Skin of body (tissue), 2 donors: ENCODE data around the gene PRMT3. TPM values are rescaled to one million over a fixed set of nuclear protein-coding genes. Genes with fewer than 3 reads are reported as not detected.
"Not testable (repeated sequence)": the region's sequence is repeated elsewhere in the genome, so short reads cannot be mapped to it uniquely, and the experiment has no call there.

ENCODE experiments used
- DNase-seq: peaks from one replicate; lab custom pipeline; 2025; lab: John Stamatoyannopoulos, UW
- total RNA-seq: library from RNA; depleted of rRNA; stranded (reverse); fragments of >200 nt; gene quantifications from one replicate; pipeline ENCODE4 v1.2.3, GENCODE V29; 2014

The PRMT3 gene
- total RNA-seq, 1 donor from 2014 or later = 19.6 TPM

DNA sequence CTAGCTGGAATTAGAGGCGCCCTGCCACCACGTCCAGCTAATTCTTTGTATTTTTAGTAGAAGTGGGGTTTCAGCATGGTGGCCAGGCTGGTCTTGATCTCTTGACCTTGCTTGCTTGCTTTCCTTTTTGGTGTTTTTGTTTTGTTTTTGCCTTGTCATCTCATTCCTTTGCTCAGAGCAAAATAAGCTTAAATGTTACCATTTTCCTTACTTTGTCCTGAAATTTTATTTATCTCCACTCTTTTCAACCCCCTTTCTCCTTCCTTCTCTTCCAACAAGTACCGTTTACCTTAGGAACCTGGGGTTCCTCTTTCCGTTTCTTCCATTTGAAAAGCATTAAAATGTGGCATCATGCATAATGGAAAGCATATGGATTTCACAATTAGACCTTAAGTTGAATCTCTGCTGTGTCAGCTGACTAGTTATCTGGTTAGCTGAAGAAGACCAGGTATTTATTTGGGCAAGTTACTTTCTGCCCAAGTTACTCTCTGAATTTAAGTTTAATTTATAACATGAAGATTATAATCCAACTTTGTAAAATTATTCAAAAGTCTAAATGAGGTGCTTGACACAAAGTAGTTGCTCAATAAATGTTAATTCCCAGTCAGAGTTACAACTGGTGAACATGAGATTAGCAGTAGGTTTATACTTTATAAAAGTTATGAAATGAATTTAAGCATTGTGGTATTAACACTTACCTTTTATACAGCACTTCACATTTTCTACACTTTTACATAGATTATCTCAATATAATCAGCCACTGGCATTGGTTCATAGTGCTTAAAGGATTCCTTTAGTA, 69.7 kb downstream of the PRMT3 start:
- DNase-seq = no peak

DNA sequence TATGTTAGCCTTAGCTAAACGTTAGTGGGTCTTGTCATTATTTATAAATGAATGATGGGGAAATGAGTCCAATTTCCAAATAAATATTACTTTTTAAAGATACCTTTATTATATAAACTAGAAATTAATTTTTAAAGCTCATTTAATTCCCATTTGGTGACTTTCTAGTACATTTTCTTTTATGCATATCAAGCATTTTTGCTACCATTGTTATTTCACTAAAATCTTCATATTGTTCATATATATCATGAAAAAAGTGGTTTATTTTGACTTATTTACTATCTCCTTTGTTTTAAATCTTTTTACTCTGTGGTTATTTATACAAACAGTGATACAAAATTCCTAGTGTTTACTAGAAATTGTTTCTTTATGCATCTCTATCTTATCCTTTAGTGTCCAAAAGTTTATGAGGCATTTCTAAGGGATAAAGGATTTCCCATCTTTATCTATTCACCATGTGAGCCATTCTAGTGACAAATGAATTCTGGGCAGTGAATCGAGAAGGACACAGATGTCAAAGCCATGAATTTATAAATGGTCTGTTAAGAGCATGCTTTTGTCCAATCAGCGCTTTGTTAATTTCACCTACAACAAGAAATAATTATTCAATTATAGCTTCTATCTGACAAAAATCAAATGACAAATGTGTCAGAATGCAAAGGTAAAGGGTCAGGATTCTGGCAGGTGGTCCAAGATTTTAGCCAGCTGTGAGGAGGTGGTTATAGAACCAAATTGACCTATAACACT, 70.6 kb downstream of the PRMT3 start:
- no peak for DNase-seq

DNA sequence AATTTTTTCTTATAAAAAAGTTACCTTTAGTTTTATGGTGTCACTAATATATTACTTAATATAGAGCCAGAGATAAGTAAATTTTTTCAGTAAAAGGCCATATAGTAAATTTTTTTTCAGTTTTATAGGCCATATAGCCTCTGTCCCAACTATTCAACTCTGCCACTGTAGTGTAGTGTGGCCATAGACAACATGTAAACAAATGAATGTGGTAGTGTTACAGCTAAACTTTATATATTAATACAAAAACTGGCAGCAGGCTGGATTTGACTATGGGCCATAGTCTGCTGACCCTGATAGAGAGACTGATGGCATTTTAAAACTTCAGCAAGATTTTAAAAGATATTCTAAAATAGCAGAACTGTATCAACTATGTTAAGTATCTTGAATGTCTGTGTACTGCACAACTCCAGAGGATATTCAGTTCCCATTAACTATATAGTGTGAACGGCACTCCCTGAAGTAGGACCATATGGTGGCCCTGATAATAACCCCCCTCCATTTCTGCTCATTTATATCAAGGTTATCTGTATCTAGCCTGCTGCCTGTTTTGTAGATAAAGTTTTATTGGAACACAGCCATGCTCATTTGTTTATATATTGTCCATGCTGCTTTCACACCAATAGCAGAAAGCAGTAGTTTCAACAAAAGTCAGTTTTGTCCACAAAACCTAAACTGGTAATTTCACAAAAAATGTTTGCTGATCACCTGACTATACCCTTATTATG, 71.6 kb downstream of the PRMT3 start:
- DNase-seq = no peak

DNA sequence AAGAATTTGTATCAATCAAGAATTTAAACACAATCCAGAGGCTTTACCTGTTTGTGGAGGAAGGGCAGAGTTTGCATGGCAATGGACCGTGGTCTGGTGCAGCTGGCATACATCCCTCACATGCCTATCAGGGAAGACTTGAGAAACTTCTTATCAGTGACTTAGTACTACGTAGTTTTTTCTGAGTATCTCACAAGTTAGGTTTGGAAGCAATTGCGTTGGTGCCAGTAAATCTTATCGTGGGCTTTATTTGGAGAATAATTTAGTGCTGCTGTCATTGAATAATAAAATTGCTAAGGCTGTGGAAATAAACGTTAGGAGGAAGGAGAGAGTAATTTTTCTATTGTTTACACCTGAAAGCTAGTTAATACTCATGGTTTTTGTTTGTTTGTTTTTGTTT, 72.3 kb downstream of the PRMT3 start:
- DNase-seq = no peak

DNA sequence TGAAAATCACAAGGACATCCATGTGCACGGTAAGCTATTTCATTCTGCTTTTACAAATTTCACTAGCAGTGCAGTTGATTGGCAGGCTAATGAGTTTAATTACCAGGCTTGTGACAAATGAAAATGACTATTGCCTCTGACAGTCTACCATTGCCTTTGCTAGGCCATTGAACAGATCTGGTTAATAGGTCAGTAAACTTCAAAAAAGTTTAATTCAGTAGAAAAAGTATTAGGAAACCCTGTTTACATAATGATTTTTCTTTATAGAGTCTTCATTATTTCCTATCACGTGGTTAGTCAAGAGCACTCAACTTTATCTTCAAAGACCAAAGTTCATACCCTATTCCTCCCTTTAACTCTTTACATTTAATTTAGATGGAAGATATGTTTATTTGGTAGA, 77.0 kb downstream of the PRMT3 start:
- no peak for DNase-seq

DNA sequence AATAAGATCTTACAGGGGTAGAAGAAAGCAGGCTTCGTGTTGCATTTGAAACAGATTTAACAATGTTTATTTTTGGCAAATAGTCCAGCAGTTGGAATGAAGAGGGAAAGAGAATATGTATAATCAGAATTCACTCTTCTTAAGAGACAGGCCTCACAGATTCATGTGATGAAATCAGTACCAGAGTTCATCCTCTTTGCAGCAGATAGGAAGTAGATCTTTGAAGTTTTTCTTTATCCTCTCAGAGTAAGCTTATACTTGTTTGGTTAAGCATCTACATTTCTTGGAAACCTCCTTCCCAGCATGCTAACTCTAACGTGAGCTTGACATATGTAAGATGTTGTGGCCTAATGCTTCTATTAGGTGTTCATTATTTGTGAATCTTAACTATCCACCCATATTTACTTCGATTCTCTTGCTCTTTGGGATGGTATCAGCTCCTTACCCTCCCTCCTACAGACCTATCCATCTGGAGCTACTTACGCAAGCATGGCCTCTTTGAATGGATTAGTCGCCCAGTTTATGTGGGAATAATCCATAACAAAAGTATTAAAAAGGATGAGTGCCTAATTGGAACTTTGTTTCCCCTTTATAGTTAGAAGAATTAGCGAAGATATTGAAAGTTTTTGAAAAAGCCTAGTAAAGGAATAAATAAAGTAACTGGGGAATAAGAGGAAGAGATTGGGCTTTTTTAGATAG, 80.1 kb downstream of the PRMT3 start:
- DNase-seq = no peak

DNA sequence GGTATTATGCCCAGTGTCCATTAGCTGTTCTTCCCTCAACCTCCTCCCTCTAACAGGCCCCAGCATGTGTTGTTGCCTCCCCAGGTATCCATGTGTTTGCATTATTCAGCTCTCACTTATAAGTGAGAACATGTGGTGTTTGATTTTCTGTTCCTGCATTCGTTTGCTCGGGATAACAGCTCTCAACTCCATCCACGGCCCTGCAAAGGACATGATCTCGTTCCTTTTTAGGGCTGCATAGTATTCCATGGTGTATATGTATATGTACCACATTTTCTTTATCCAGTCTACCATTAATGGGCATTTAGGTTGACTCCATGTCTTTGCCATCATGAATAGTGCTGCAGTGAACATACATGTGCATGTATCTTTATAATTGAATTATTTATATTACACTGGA, 82.8 kb downstream of the PRMT3 start:
- no peak for DNase-seq

DNA sequence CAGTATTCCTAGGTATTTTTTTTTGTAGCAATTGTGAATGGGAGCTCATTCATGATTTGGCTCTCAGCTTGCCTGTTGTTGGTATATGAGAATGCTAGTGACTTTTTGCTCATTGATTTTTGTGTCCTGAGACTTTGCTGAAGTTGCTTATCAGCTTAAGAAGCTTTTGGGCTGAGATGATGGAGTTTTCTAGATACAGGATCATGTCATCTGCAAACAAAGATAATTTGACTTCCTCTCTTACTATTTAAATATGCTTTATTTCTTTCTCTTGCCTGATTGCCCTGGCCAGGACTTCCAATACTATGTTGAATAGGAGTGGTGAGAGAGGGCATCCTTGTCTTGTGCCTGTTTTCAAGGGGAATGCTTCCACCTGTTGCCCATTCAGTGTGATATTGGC, 84.4 kb downstream of the PRMT3 start:
- not testable (repeated sequence) for DNase-seq

DNA sequence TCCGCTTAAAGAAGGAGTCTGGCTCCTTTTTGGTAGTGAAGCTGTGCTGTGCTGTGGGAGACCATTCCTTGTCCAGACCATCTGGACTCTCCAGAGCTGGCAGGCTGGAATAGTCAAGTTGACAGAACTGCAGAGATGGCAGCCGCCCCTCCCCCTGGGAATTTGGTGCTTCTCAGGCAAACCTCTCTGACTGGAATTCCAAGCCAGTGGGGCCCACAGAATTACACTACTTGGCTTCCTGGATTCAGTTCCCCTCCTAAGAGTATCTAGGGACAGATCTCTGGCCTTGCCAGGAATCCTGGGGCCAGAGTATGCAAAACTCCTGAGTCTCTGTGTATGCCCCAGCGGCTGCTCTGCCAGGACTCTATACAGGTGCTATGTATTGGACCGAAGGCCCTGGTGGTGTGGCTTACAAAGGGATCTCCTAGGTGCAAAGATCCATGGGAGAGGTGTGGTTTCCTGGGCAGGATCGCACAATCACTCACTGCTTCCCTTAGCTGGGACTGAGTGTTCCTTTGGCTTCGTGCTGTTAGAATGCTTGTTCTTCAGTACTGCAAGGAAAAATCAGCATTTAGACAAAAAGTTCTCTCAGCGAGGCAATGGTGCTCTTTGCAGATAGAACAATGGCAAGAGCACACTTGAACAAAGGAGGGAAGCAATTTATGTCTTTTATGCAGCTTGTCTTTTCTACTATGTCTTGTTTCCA, 86.8 kb downstream of the PRMT3 start:
- no peak for DNase-seq

DNA sequence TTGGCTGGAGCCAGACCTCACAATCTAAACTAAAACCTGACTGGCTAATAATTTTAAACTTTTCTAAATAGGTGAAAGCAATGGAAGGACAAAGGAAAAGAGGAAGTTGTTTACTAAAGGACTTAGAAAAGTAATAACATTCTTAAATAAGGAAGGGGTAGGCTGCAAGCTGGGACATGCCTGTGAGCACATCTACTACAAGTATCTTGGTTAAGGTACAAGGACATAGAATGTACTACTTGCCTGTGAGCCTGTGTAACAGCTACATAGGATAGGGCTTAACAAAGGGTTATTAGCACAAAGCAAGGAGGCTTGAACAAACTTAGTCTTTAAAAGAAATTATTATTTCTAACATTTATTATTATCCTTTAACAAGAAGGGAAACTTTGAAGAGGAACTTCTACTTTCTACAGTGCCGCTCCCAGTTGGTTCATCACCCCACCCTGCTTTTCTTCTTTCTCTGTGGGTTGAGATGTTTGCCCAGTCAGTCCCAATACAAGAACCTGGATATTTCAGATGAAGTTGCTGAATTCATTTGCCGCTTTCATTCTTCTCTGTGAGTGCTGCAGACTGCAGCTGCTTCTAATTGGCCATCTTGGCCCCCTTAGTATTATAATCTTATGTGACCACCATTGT, 87.5 kb downstream of the PRMT3 start:
- DNase-seq = no peak

DNA sequence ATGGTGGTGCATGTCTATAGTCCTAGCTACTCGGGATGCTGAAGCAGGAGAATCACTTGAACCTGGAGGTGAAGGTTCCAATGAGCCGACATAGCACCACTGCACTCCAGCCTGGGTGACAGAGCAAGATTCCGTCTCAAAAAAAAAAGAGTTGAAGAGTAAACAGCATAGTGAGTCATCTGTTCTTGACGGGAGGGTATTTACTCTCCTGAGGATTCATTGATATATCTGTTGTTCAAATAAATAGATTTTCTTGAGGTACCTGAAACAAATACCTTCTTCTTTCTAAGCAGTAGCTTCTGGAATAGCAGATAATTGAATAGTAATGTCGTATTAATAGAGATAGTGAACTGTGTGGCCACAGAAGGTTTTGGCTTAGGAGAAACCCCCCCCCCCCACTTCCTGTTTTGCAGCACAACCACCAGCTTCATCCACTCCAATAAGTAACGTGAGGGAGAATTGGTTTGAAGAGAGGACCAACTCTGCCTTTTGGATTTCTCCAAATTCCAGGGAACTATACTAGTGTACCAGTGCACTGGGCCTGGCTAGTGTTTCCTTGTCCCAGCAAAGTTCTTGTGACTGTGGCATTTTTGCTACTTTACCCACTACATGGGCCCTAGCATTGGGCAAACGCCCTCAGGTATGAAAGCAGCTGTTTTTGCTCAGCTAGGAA, 90.0 kb downstream of the PRMT3 start:
- DNase-seq = no peak

DNA sequence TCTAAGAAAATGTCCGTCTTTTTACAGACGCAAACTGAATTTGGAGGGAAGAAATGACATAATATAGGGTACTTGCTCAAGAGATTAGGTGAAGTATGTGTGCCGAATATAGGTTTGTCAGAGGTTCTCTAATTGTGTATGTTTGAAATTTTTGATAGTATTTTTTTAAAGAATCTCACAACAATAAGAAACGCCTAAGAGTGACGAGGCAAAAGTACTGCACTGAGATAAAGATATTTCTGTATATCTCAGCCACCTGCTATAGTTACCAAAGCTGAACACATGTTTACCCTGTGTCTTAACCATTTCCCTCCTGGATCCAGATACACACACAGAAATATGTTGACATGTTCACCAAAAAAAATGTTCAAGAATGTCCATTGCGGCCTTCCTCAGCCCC, 92.0 kb downstream of the PRMT3 start:
- DNase-seq = no peak

DNA sequence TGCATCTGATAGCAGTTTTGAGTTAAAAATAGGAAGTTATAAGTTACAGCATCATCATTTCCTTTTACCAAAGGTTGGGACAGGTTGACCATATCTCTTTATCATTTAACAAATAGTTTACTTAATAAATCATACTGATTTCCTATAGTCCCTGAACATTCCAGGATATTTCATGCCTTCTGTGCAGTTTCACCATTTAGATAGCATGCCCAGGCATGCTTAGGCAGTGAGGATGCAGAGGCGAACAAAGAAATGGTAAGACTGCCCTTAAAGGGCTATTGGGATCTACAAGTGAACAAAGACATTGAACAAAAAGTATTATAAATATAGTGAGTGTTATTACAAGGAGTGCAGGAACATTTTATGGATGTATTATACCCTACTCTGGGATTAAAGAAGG, 96.4 kb downstream of the PRMT3 start:
- DNase-seq = no peak

DNA sequence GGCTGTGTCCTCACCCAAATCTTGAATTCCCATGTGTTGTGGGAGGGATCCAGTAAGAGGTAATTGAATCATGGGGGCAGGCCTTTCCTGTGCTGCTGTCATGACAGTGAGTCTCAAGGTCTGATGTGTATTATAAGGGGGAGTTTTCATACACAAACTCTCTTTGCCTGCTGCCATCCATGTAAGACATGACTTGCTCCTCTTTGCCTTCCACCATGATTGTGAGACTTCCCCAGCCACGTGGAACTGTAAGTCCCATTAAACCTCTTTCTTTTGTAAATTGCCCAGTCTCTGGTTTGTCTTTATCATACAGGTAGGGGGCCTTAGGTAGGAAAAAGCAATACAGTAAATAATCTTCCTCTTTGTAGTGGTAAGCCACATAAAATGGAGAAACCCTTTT, 96.9 kb downstream of the PRMT3 start:
- not testable (repeated sequence) for DNase-seq

DNA sequence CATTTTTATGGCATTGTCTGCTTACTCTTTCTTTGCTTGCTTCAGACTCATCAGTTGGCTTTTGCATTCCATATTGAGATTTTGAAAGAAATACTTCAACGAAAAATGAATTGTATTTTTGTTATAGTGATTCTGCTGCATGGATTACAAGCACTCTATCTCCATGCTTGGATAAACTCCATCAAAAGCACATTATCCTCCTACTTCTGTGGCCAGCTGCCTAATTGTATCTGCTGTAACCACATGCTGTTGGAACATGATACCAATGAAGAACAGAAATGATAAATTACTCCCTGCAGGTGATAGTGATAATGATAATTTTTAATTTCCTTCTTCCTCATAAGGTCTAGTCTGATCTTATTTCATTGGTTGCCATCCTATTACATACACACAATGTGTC, 100.8 kb downstream of the PRMT3 start:
- DNase-seq = no peak

DNA sequence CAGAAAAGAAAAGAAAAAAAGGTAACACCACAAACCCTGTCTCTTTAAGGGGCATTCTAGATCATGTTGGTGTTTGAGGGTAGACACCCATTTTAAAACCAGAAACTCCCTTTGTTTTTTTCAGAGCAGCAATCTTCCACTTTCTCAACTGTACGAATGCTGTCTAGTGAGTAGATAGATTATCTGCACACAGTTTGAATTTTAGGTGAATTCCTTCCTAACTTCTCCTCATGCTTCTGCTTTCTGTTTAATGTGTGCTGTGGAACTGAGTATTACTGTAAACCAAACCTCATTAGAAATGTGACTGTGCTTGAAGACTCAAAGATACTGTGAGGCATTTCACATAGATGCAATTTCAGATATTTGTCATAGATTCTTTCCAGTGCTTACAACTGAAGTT, 102.4 kb downstream of the PRMT3 start:
- no peak for DNase-seq

DNA sequence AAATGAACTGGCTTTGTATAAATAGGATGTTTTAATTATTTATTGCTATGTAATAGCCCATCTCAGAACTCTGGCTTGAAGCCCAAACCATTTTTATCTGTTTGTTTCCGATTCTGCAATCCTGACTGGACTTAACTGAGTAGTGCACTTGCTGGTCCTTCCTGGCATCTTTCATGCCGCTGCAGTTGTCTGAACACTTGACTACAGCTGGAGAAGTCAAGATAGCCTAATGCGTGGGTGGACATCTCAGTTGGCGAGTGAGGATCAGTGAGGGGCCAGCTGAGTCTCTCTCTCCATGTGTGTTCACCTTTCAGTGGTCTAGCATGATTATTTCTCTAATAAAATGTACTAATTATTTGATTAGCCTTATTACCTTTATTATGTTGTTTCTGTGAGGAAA, 105.8 kb downstream of the PRMT3 start:
- DNase-seq = no peak

DNA sequence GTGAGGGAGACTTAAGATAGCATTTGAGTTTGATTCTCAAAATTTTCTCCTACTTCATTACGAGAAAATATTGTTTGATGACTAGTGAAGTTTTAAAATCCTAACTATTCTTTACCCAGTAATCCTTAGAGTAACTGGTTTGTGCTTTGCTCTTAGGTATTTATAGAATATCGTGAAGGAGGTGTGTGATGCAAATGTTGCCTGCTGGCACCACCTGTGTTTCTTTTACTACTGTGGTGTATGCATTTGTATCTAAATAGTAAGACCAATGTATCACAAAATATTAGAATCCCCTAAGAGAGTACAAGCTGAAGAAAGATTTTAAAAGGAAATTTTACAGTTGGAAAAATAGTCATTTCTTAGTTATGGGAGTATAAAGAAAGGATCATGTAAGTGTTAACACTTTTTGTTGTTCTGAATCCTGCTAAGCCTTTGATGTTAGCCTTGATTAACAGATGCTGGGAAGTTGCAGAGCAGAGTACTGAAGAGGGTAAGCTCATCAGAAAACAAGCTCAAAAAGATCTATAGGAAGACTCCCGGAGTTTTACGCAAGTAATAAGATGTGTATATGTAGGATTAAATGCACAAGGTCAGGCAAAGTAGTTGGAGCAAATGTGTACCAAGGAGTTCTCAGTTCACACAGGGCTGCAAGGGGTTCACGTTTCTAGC, 109.7 kb downstream of the PRMT3 start:
- no peak for DNase-seq

DNA sequence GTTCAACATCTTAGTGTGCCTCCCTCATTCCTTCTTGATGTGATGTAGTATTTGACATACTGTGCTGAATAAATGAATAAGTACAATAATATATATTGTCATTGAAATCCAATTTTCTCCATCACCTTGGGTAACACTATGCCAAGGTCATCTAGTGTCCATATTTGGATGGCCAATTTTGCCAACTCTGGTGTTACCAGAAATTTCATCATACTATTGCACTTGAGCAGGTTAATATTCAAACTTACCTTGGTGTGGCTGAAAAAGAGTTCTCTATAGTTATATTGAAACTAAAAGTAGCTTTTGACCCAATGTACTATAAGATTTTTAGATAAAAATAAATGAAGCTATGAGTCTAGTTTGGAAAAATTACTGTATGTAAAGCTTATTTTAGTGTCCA, 113.7 kb downstream of the PRMT3 start:
- DNase-seq = no peak
